ENCODE results near the gene VMO1.

GRCh38 chr17:4766201-4766600 lies 20.0 kb downstream of the VMO1 start:
- TF ChIP-seq, protein P1, sequence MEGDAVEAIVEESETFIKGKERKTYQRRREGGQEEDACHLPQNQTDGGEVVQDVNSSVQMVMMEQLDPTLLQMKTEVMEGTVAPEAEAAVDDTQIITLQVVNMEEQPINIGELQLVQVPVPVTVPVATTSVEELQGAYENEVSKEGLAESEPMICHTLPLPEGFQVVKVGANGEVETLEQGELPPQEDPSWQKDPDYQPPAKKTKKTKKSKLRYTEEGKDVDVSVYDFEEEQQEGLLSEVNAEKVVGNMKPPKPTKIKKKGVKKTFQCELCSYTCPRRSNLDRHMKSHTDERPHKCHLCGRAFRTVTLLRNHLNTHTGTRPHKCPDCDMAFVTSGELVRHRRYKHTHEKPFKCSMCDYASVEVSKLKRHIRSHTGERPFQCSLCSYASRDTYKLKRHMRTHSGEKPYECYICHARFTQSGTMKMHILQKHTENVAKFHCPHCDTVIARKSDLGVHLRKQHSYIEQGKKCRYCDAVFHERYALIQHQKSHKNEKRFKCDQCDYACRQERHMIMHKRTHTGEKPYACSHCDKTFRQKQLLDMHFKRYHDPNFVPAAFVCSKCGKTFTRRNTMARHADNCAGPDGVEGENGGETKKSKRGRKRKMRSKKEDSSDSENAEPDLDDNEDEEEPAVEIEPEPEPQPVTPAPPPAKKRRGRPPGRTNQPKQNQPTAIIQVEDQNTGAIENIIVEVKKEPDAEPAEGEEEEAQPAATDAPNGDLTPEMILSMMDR (IDR thresholded peaks at IDR 0.05; ENCODE audit: insufficient read depth, low read length), result no peak
- TF ChIP-seq, protein P2, sequence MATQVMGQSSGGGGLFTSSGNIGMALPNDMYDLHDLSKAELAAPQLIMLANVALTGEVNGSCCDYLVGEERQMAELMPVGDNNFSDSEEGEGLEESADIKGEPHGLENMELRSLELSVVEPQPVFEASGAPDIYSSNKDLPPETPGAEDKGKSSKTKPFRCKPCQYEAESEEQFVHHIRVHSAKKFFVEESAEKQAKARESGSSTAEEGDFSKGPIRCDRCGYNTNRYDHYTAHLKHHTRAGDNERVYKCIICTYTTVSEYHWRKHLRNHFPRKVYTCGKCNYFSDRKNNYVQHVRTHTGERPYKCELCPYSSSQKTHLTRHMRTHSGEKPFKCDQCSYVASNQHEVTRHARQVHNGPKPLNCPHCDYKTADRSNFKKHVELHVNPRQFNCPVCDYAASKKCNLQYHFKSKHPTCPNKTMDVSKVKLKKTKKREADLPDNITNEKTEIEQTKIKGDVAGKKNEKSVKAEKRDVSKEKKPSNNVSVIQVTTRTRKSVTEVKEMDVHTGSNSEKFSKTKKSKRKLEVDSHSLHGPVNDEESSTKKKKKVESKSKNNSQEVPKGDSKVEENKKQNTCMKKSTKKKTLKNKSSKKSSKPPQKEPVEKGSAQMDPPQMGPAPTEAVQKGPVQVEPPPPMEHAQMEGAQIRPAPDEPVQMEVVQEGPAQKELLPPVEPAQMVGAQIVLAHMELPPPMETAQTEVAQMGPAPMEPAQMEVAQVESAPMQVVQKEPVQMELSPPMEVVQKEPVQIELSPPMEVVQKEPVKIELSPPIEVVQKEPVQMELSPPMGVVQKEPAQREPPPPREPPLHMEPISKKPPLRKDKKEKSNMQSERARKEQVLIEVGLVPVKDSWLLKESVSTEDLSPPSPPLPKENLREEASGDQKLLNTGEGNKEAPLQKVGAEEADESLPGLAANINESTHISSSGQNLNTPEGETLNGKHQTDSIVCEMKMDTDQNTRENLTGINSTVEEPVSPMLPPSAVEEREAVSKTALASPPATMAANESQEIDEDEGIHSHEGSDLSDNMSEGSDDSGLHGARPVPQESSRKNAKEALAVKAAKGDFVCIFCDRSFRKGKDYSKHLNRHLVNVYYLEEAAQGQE (IDR thresholded peaks at IDR 0.05; ENCODE audit: insufficient replicate concordance, low read depth), result no peak
- no peak for TF ChIP-seq POLR2AphosphoS5 (IDR thresholded peaks at IDR 0.05; ENCODE audit: low read depth)
- no peak for TF ChIP-seq GABPA (IDR thresholded peaks at IDR 0.05; ENCODE audit: low read depth)
- peak; percentile 59; the same call in 1 of the 2 replicates for TF ChIP-seq SPI1 (IDR thresholded peaks at IDR 0.05; ENCODE audit: borderline replicate concordance, low read depth)

All from HL-60 (cell line).